Neural cell (in vitro differentiated cells): ENCODE results near the gene KIRREL3.

Experiments used
- CTCF ChIP-seq: fragments of 450-650 bp; IDR thresholded peaks from 2 replicates; pipeline ENCODE4 v1.5.1; 2014; ENCODE audit warnings: antibody characterized with exemption, mild to moderate bottlenecking, moderate library complexity; ENCODE audit not compliant: poor library complexity, severe bottlenecking
- EZH2 ChIP-seq: fragments of 200-600, 300-800 bp; shearing (Covaris generic), sonication (generic); IDR thresholded peaks from 2 replicates; pipeline ENCODE4 v1.6.1; 2014; ENCODE audit warnings: antibody characterized with exemption, low read length, borderline replicate concordance, mild to moderate bottlenecking; ENCODE audit not compliant: insufficient read depth, poor library complexity, severe bottlenecking
- RAD21 ChIP-seq: fragments of 450-650 bp; conservative IDR thresholded peaks from 2 replicates; pipeline ENCODE4 v1.6.1; 2014; ENCODE audit warnings: antibody characterized with exemption, mild to moderate bottlenecking, moderate library complexity
- SMC3 ChIP-seq: fragments of 450-650 bp; conservative IDR thresholded peaks from 2 replicates; pipeline ENCODE4 v1.6.1; 2014; ENCODE audit warnings: antibody characterized with exemption, mild to moderate bottlenecking, moderate library complexity; ENCODE audit not compliant: poor library complexity
- TF ChIP-seq, protein P1 (sequence below): IDR thresholded peaks from 2 replicates; pipeline ENCODE4 v1.6.1; 2012; ENCODE audit warnings: borderline replicate concordance

DNA sequence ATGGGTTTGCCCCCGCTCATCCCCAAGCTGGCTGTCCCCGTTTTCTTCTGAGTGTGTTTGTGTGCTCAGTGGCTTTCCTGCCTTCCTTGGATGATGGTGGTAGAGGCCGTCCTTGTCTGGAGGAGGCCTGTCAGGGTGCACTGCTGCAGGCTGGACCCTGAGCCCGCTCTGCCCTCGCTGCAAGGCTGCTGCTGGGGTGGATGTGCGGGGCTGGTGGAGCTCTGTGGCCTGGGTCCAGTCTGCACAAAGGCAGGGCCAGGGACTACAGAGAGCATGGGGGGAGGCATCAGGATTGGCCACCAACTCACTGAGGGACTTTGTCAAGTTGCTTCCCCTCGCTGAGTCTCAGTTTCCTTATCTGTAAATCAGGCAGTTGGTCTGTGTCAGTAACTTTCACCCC is 275.0 kb downstream of the KIRREL3 start:
- no peak for TF ChIP-seq CTCF
- TF ChIP-seq SMC3: no peak
- TF ChIP-seq RAD21: no peak
- TF ChIP-seq, protein P1, sequence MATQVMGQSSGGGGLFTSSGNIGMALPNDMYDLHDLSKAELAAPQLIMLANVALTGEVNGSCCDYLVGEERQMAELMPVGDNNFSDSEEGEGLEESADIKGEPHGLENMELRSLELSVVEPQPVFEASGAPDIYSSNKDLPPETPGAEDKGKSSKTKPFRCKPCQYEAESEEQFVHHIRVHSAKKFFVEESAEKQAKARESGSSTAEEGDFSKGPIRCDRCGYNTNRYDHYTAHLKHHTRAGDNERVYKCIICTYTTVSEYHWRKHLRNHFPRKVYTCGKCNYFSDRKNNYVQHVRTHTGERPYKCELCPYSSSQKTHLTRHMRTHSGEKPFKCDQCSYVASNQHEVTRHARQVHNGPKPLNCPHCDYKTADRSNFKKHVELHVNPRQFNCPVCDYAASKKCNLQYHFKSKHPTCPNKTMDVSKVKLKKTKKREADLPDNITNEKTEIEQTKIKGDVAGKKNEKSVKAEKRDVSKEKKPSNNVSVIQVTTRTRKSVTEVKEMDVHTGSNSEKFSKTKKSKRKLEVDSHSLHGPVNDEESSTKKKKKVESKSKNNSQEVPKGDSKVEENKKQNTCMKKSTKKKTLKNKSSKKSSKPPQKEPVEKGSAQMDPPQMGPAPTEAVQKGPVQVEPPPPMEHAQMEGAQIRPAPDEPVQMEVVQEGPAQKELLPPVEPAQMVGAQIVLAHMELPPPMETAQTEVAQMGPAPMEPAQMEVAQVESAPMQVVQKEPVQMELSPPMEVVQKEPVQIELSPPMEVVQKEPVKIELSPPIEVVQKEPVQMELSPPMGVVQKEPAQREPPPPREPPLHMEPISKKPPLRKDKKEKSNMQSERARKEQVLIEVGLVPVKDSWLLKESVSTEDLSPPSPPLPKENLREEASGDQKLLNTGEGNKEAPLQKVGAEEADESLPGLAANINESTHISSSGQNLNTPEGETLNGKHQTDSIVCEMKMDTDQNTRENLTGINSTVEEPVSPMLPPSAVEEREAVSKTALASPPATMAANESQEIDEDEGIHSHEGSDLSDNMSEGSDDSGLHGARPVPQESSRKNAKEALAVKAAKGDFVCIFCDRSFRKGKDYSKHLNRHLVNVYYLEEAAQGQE: no peak
- TF ChIP-seq EZH2: no peak
